Chondrocyte (in vitro differentiated cells): ENCODE measurements around the gene APMAP. TPM values are rescaled to one million over a fixed set of nuclear protein-coding genes. Genes with fewer than 3 reads are reported as not detected.

Experiments
- DNase-seq: peaks from one replicate; pipeline ENCODE4 v3.0.0; 2021; ENCODE audit warnings: mixed read lengths, low spot score
- H3K27ac Mint-ChIP-seq: one replicate; pipeline ENCODE4 v1.8.0; 2021; ENCODE audit warnings: mild to moderate bottlenecking, moderate library complexity, mixed read lengths; ENCODE audit not compliant: unreplicated experiment
- H3K27me3 Mint-ChIP-seq: 2 replicates; pipeline ENCODE4 v1.8.0; 2021; ENCODE audit warnings: low read depth, mixed read lengths
- H3K36me3 Mint-ChIP-seq: 2 replicates; pipeline ENCODE4 v1.8.0; 2021; ENCODE audit warnings: low read depth, mixed read lengths
- H3K4me1 Mint-ChIP-seq: 2 replicates; pipeline ENCODE4 v1.8.0; 2021; ENCODE audit warnings: low read depth, mild to moderate bottlenecking, mixed read lengths
- H3K4me3 Mint-ChIP-seq: one replicate; pipeline ENCODE4 v1.8.0; 2021; ENCODE audit warnings: mild to moderate bottlenecking, moderate library complexity, mixed read lengths; ENCODE audit not compliant: unreplicated experiment
- H3K9me3 Mint-ChIP-seq: 2 replicates; pipeline ENCODE4 v1.8.0; 2021; ENCODE audit warnings: low read depth, mixed read lengths
- CTCF ChIP-seq: fragments of 200-600 bp; sonication (generic); IDR thresholded peaks from 2 replicates; pipeline ENCODE4 v1.5.0; 2021; ENCODE audit warnings: antibody characterized with exemption, mild to moderate bottlenecking, moderate library complexity
- total RNA-seq: library from RNA; stranded (reverse); gene quantifications from 3 replicates; pipeline ENCODE4 v1.2.1, GENCODE V29; 2021

The APMAP gene
- total RNA-seq, 1 donor from 2014 or later, result 82.2 TPM

- TF ChIP-seq CTCF, result no peak
- Mint-ChIP-seq H3K9me3 (peaks cover 5% of the 10 kb centered on the region), H3K36me3 (no peaks in the 10 kb centered on the region), H3K4me3 (no peak overlapping the region), H3K4me1 (no peaks in the 10 kb centered on the region), H3K27ac (no peak overlapping the region), H3K27me3 (peaks cover 4% of the 10 kb centered on the region)
- DNase-seq, result peak; percentile 66
These were observed 40.0 kb downstream of the APMAP start for GRCh38 chr20:24952376-24953208.

GRCh38 chr20:24951536-24952083 lies 40.9 kb downstream of the APMAP start:
- Mint-ChIP-seq H3K36me3 (peaks cover 6% of the 10 kb centered on the region), H3K4me1 (no peaks in the 10 kb centered on the region), H3K4me3 (no peak overlapping the region), H3K9me3 (peaks cover 15% of the 10 kb centered on the region), H3K27ac (no peak overlapping the region), H3K27me3 (peaks cover 9% of the 10 kb centered on the region)
- no peak for TF ChIP-seq CTCF
- peak; percentile 60 for DNase-seq

- TF ChIP-seq CTCF, result no peak
- peaks cover 21% of the 10 kb centered on the region for H3K9me3 Mint-ChIP-seq
- no peak overlapping the region for H3K4me3 Mint-ChIP-seq
- no peaks in the 10 kb centered on the region for H3K4me1 Mint-ChIP-seq
- H3K27me3 Mint-ChIP-seq, result peaks cover 13% of the 10 kb centered on the region
- no peak overlapping the region for H3K27ac Mint-ChIP-seq
- DNase-seq, result peak; percentile 75
- H3K36me3 Mint-ChIP-seq, result peaks cover 6% of the 10 kb centered on the region
These were observed 41.6 kb downstream of the APMAP start for GRCh38 chr20:24950836-24951525.

- no peaks in the 10 kb centered on the region for H3K4me1 Mint-ChIP-seq
- H3K27ac Mint-ChIP-seq, result no peak overlapping the region
- H3K27me3 Mint-ChIP-seq, result peaks cover 20% of the 10 kb centered on the region
- DNase-seq, result peak; percentile 87
- H3K4me3 Mint-ChIP-seq, result no peak overlapping the region
- H3K36me3 Mint-ChIP-seq, result peaks cover 12% of the 10 kb centered on the region
- peaks cover 28% of the 10 kb centered on the region for H3K9me3 Mint-ChIP-seq
- TF ChIP-seq CTCF, result no peak
These were observed 42.3 kb downstream of the APMAP start for GRCh38 chr20:24950128-24950835.

GRCh38 chr20:24949756-24950127 lies 42.8 kb downstream of the APMAP start:
- Mint-ChIP-seq H3K36me3 (peaks cover 14% of the 10 kb centered on the region), H3K27ac (no peak overlapping the region), H3K4me3 (no peak overlapping the region), H3K27me3 (peaks cover 22% of the 10 kb centered on the region), H3K9me3 (peaks cover 29% of the 10 kb centered on the region), H3K4me1 (no peaks in the 10 kb centered on the region)
- DNase-seq, result peak; percentile 55
- no peak for TF ChIP-seq CTCF
